Tibial artery (tissue), 4 donors: Measurements from ENCODE around the gene ANKRD33B.

Source experiments
- DNase-seq, 2 donors: peaks; one replicate each; pipeline ENCODE4 v3.0.0-alpha.2; 2019
- H3K27ac ChIP-seq, 2 donors: fragments of 200-600 bp; sonication (generic) in 1 of 2; 1 replicate in 1 of 2; 2 replicates in 1 of 2; pipeline ENCODE4 v1.5.1; 2018 to 2019; ENCODE audit warnings: mild to moderate bottlenecking in 1 of 2
- H3K27me3 ChIP-seq, 2 donors: fragments of 200-600 bp; sonication (generic) in 1 of 2; one replicate each; pipeline versions ENCODE4 v1.5.1 to v1.6.0; 2016 to 2019
- H3K36me3 ChIP-seq, 3 donors: fragments of 200-600 bp; sonication (generic) in 2 of 3; one replicate each; pipeline ENCODE4 v1.5.1; 2016 to 2019; ENCODE audit warnings: mild to moderate bottlenecking in 2 of 3
- H3K4me1 ChIP-seq, 4 donors: fragments of 200-600 bp; sonication (generic) in 2 of 4; 1 replicate in 3 of 4; 2 replicates in 1 of 4; pipeline ENCODE4 v1.5.1; 2016 to 2019
- H3K4me3 ChIP-seq, 2 donors: fragments of 200-600 bp; sonication (generic) in 1 of 2; 1 replicate in 1 of 2; 2 replicates in 1 of 2; pipeline ENCODE4 v1.5.1; 2018 to 2019; ENCODE audit warnings: mild to moderate bottlenecking in 2 of 2
- H3K9me3 ChIP-seq, 3 donors: fragments of 200-600 bp; sonication (generic) in 1 of 3; one replicate each; pipeline ENCODE4 v1.5.1; 2016 to 2019
- CTCF ChIP-seq, 2 experiments: fragments of 200-600 bp in 1 of 2; fragments of 450-650 bp in 1 of 2; IDR thresholded peaks; one replicate each; pipeline ENCODE4 v1.5.1; 2017 to 2019; ENCODE audit warnings: antibody characterized with exemption in 2 of 2, mild to moderate bottlenecking in 1 of 2, moderate library complexity in 1 of 2
- intact Hi-C: fragments of 100-400 bp; cut with DNase I; formaldehyde crosslinking; loops from one replicate; pipeline ENCODE4 v1.15.0; 2023; ENCODE audit warnings: low total_unique reads

ANKRD33B gene

GRCh38 chr5:10655161-10655971 lies 91.5 kb downstream of the ANKRD33B start:
- DNase-seq = no peak
- Histone ChIP-seq H3K4me3 (no peak overlapping the region), H3K9me3 (no peaks in the 10 kb centered on the region), H3K4me1 (no peaks in the 10 kb centered on the region), H3K36me3 (no peaks in the 10 kb centered on the region), H3K27ac (no peak overlapping the region), H3K27me3 (no peaks in the 10 kb centered on the region)
- no peak for TF ChIP-seq CTCF (IDR thresholded peaks at IDR 0.05)
- intact Hi-C loops = no loop called here

GRCh38 chr5:10655972-10656830 lies 92.3 kb downstream of the ANKRD33B start:
- no peak for DNase-seq
- Histone ChIP-seq H3K27ac (no peak overlapping the region), H3K4me3 (no peak overlapping the region), H3K4me1 (no peaks in the 10 kb centered on the region), H3K27me3 (no peaks in the 10 kb centered on the region), H3K36me3 (no peaks in the 10 kb centered on the region), H3K9me3 (no peaks in the 10 kb centered on the region)
- TF ChIP-seq CTCF (IDR thresholded peaks at IDR 0.05) = no peak
- intact Hi-C loops = no loop called here

- intact Hi-C loops = no loop called here
- DNase-seq = no peak
- no peak for TF ChIP-seq CTCF (IDR thresholded peaks at IDR 0.05)
- H3K9me3 ChIP-seq = no peaks in the 10 kb centered on the region
- H3K36me3 ChIP-seq = no peaks in the 10 kb centered on the region
- H3K4me3 ChIP-seq = no peak overlapping the region
- H3K27me3 ChIP-seq = peaks cover 0 to under 1% of the 10 kb centered on the region in 2 donors
- H3K4me1 ChIP-seq = peaks cover 0 to under 1% (median 0%) of the 10 kb centered on the region in 4 donors
- no peak overlapping the region for H3K27ac ChIP-seq
Observed at GRCh38 chr5:10658265-10658664, 94.4 kb downstream of the ANKRD33B start.

GRCh38 chr5:10660135-10660534 lies 96.3 kb downstream of the ANKRD33B start:
- intact Hi-C loops = no loop called here
- H3K36me3 ChIP-seq = no peaks in the 10 kb centered on the region
- H3K9me3 ChIP-seq = no peaks in the 10 kb centered on the region
- no peak for DNase-seq
- no peak for TF ChIP-seq CTCF (IDR thresholded peaks at IDR 0.05)
- peaks cover 0 to 5% (median 2%) of the 10 kb centered on the region in 4 donors for H3K4me1 ChIP-seq
- H3K4me3 ChIP-seq = no peak overlapping the region
- H3K27ac ChIP-seq = no peak overlapping the region
- H3K27me3 ChIP-seq = peaks cover 0 to 6% of the 10 kb centered on the region in 2 donors

GRCh38 chr5:10660720-10661387 lies 97.0 kb downstream of the ANKRD33B start:
- no peaks in the 10 kb centered on the region for H3K36me3 ChIP-seq
- H3K9me3 ChIP-seq = no peaks in the 10 kb centered on the region
- TF ChIP-seq CTCF (IDR thresholded peaks at IDR 0.05) = no peak
- no peak overlapping the region for H3K4me3 ChIP-seq
- peaks cover 0 to 5% (median 2%) of the 10 kb centered on the region in 4 donors for H3K4me1 ChIP-seq
- DNase-seq = no peak
- H3K27me3 ChIP-seq = peaks cover 0 to 6% of the 10 kb centered on the region in 2 donors
- intact Hi-C loops = no loop called here
- no peak overlapping the region for H3K27ac ChIP-seq
